Measurements from ENCODE around the gene CATSPER3.

DNA sequence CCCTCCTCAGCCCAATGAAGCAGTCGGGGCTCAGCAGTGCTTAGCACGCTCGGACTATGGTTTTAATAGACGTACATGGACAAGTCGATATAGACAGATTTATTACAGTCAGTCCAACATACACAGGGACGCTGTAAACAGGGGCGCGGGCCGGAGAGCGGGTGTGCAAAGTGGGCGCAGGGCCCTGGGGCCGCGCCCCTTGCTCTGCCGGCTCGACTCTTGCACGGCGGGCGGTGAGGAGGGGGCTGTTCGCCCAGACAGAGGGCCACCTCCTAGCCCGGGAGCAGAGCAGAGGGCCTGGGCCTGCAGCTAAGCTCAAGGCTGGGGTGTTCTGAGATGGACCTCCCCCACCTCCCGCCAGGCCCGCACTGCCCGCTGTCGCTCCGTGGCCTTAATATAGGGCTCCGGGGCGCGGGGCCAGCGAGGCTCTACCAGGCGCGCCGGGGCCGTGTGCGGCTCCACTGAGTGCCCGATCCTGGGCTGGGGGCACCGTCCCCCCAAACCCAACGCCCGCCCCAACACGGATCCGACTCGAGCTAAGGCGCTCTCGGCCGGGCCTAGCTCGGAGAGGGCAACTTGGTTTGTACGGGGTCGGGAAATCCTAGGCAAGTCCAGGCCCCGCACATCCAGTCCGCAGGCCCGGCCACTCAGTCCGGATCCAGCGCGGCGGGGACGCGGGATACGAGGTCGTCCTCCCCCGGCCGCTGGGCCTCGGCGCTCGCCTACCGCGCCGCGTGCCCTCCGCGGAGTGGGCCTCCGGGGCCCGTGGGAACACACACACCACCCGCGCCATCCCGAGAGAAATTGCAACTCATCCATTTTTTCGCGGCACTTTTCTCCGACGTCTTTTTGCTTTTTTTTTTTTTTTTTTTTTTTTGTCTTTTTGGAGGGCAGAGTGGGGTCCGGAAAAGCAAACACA is 60.2 kb downstream of the CATSPER3 start:
- TF ChIP-seq EZH2 (IDR thresholded peaks at IDR 0.05): no peak
- no peak for TF ChIP-seq POLR2AphosphoS5 (IDR thresholded peaks at IDR 0.05; ENCODE audit: borderline replicate concordance, low read depth, low read length)
- no peak for TF ChIP-seq FOXP2 (optimal IDR thresholded peaks at IDR 0.05; ENCODE audit: control extremely low read depth, extremely low read length, insufficient read depth)
